Measurements from ENCODE around the gene LRRC8E. TPM values are rescaled to one million over a fixed set of nuclear protein-coding genes. Genes with fewer than 3 reads are reported as not detected.

LRRC8E gene
- total and polyA plus RNA-seq, 2 of the 8 experiments (the other 6 are each of a cell fraction or from before 2014, with no cell fraction given): 2.7 to 2.9 TPM

DNA sequence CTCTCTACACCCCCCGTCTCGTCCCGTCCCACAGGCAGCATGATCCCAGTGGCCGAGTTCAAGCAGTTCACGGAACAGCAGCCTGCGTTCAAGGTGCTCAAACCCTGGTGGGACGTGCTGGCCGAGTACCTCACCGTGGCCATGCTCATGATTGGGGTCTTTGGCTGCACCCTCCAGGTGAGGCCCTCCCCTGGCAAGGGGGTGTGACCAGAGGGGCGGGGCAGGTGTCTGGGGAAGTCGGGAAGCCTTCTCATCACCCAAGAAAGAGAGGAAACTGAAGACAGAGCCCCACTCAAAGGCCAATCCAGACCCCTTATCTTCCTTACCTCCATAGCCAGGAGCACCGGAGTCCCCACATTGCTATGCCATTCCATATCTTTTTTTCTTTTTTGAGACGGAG lies 7.3 kb downstream of the LRRC8E start (continued):
- TF ChIP-seq CHD7 (IDR thresholded peaks at IDR 0.05; ENCODE audit: insufficient replicate concordance, low read length) (no peak), RXRA (IDR thresholded peaks at IDR 0.05; ENCODE audit: insufficient read depth, low read depth, low read length) (no peak), ASH2L (IDR thresholded peaks at IDR 0.05; ENCODE audit: low read length) (no peak), SAP30 (IDR thresholded peaks at IDR 0.05; ENCODE audit: insufficient read depth, insufficient replicate concordance, low read length) (no peak), SIX5 (IDR thresholded peaks at IDR 0.05; ENCODE audit: low read depth, low read length) (no peak), EZH2 (IDR thresholded peaks at IDR 0.05; ENCODE audit: low read depth, low read length, severe bottlenecking) (no peak), KDM1A (IDR thresholded peaks at IDR 0.05; ENCODE audit: borderline replicate concordance, low read length) (no peak), CHD2 (IDR thresholded peaks at IDR 0.05; ENCODE audit: low read length) (no peak), JUN (IDR thresholded peaks at IDR 0.05; ENCODE audit: low read depth, low read length) (no peak)

All from H1 (cell line).